HepG2 (cell line): ENCODE measurements around the gene BAIAP3. TPM values are rescaled to one million over a fixed set of nuclear protein-coding genes. Genes with fewer than 3 reads are reported as not detected.
A peak's percentile ranks its signal among the peaks of the same experiment; 100 is the strongest.

ENCODE experiments used
- GATA4 ChIP-seq: sonication (generic); IDR thresholded peaks from 2 replicates; pipeline ENCODE4 v1.6.1; 2016; ENCODE audit warnings: antibody characterized with exemption, low read depth, borderline replicate concordance
- HDAC2 ChIP-seq: sonication (generic); formaldehyde crosslinking; IDR thresholded peaks from 2 replicates; pipeline ENCODE4 v1.4.0; 2020; ENCODE audit warnings: missing genetic modification reagents
- HIVEP1 ChIP-seq: sonication (generic); formaldehyde crosslinking; IDR thresholded peaks from 2 replicates; pipeline ENCODE4 v1.4.0; 2020; ENCODE audit warnings: mild to moderate bottlenecking, missing genetic modification reagents
- KAT8 ChIP-seq: IDR thresholded peaks from 2 replicates; pipeline ENCODE4 v1.6.1; 2016; ENCODE audit warnings: missing genetic modification reagents, missing compliant biosample characterization
- KDM4B ChIP-seq: sonication (generic); formaldehyde crosslinking; IDR thresholded peaks from 2 replicates; pipeline ENCODE4 v1.4.0; 2020; ENCODE audit warnings: missing genetic modification reagents
- MIER3 ChIP-seq: IDR thresholded peaks from 2 replicates; pipeline ENCODE4 v1.6.1; 2016; ENCODE audit warnings: missing compliant biosample characterization, borderline replicate concordance
- MTF2 ChIP-seq: sonication (generic); formaldehyde crosslinking; IDR thresholded peaks from 2 replicates; pipeline ENCODE4 v1.5.0; 2020; ENCODE audit warnings: missing genetic modification reagents, borderline replicate concordance
- RORA ChIP-seq: sonication (generic); formaldehyde crosslinking; IDR thresholded peaks from 2 replicates; pipeline ENCODE4 v1.5.0; 2020; ENCODE audit warnings: mild to moderate bottlenecking, missing genetic modification reagents, moderate library complexity
- SOX13 ChIP-seq, 3 experiments: fragments of 450-650 bp in 1 of 3; sonication (generic) in 1 of 3; formaldehyde crosslinking in 1 of 3; IDR thresholded peaks in 2 of 3; conservative IDR thresholded peaks in 1 of 3; 2 replicates each; pipeline versions ENCODE4 v1.5.0 to v1.6.1; 2016 to 2020; ENCODE audit warnings: antibody characterized with exemption in 1 of 3, mild to moderate bottlenecking in 1 of 3, missing compliant biosample characterization in 1 of 3, missing genetic modification reagents in 1 of 3, moderate library complexity in 1 of 3
- SP2 ChIP-seq: sonication (generic); formaldehyde crosslinking; IDR thresholded peaks from 2 replicates; pipeline ENCODE4 v1.5.1; 2020; ENCODE audit warnings: mild to moderate bottlenecking, missing genetic modification reagents
- ZBTB1 ChIP-seq: sonication (generic); formaldehyde crosslinking; IDR thresholded peaks from 2 replicates; pipeline ENCODE4 v1.4.0; 2020; ENCODE audit warnings: missing genetic modification reagents, borderline replicate concordance
- ZNF30 ChIP-seq: sonication (generic); formaldehyde crosslinking; IDR thresholded peaks from 2 replicates; pipeline ENCODE4 v1.5.0; 2020; ENCODE audit warnings: mild to moderate bottlenecking, missing genetic modification reagents
- ZNF674 ChIP-seq: sonication (generic); formaldehyde crosslinking; IDR thresholded peaks from 2 replicates; pipeline ENCODE4 v1.5.0; 2020; ENCODE audit warnings: low read depth, mild to moderate bottlenecking, missing genetic modification reagents
- ZNF792 ChIP-seq: IDR thresholded peaks from 2 replicates; pipeline ENCODE4 v1.6.1; 2016
- ZNF839 ChIP-seq: sonication (generic); formaldehyde crosslinking; IDR thresholded peaks from 2 replicates; pipeline ENCODE4 v1.4.0; 2020; ENCODE audit warnings: missing genetic modification reagents, mild to moderate bottlenecking, borderline replicate concordance
- ZNF841 ChIP-seq: sonication (generic); formaldehyde crosslinking; IDR thresholded peaks from 2 replicates; pipeline ENCODE4 v1.8.1; 2023; ENCODE audit warnings: missing genetic modification reagents, borderline replicate concordance
- polyA plus RNA-seq, 8 experiments: library from polyadenylated mRNA; depleted of rRNA in 3 of 8; stranded (reverse) in 7 of 8; unstranded in 1 of 8; fragments of >200 nt; fragmentation: Illumina TruSeq in 4 of 8; extraction: Trizol in 4 of 8; gene quantifications; 2 replicates each; pipeline versions ENCODE4 v1.2.1 to v1.2.3, GENCODE V29; 2011 to 2016; ENCODE audit warnings: low read depth in 4 of 8, missing spikeins in 1 of 8, mixed read lengths in 1 of 8; ENCODE audit not compliant: insufficient read depth in 1 of 8
- total RNA-seq, 5 experiments: library from RNA; depleted of rRNA; stranded (reverse); fragments of >200 nt; fragmentation: Illumina TruSeq; extraction: Trizol; gene quantifications; 2 replicates each; pipeline ENCODE4 v1.2.3, GENCODE V29; 2016; ENCODE audit warnings: low read depth in 1 of 5
- TF ChIP-seq, protein P1 (sequence below): sonication (generic); formaldehyde crosslinking; IDR thresholded peaks from 2 replicates; pipeline ENCODE4 v1.9.0; 2022; ENCODE audit warnings: missing genetic modification reagents, mild to moderate bottlenecking, borderline replicate concordance
- TF ChIP-seq, protein P2 (sequence below): sonication (generic); formaldehyde crosslinking; IDR thresholded peaks from 2 replicates; pipeline ENCODE4 v1.4.0; 2020; ENCODE audit warnings: missing genetic modification reagents, borderline replicate concordance
- TF ChIP-seq, protein P3 (sequence below): sonication (generic); formaldehyde crosslinking; IDR thresholded peaks from 2 replicates; pipeline ENCODE4 v1.4.0; 2020; ENCODE audit warnings: missing genetic modification reagents
- TF ChIP-seq, protein P4 (sequence below): IDR thresholded peaks from 2 replicates; pipeline ENCODE4 v1.6.1; 2016; ENCODE audit warnings: low read depth
- TF ChIP-seq, protein P5 (sequence below): IDR thresholded peaks from 2 replicates; pipeline ENCODE4 v1.6.1; 2016; ENCODE audit warnings: mild to moderate bottlenecking, missing biosample characterization, missing genetic modification reagents
- TF ChIP-seq, protein P6 (sequence below): sonication (generic); formaldehyde crosslinking; IDR thresholded peaks from 2 replicates; pipeline ENCODE4 v1.8.1; 2023; ENCODE audit warnings: mild to moderate bottlenecking, moderate library complexity, missing genetic modification reagents

The BAIAP3 gene
- total and polyA plus RNA-seq, 2 of the 13 experiments (the other 11 are each of a cell fraction or from before 2014, with no cell fraction given): 3.2 to 5.7 TPM

DNA sequence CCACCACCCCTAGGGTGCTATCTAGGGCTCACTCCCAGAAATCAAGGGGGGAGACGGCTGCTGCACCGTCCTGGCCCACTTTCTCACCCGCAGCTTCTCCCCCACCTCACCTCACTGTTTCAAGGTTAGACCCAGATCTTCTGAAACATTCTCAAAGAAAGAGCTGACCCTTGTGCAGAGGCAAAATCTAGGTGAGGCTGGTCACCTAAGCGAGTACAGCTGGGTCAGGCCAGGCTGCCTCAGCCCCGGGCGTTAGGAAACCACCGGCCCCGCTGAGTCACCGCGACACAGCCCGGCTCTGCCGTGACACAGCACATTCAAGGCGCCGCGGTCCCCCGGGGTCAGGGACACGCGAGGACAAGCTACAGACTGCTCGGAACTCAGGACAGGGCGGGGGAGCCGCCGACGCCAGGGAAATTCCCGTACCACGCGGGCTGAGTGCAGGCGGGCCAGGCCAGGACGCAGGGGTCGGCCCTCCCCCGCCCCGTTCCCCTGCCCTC, 45.4 kb downstream of the BAIAP3 start (continued):
- TF ChIP-seq, protein P1, sequence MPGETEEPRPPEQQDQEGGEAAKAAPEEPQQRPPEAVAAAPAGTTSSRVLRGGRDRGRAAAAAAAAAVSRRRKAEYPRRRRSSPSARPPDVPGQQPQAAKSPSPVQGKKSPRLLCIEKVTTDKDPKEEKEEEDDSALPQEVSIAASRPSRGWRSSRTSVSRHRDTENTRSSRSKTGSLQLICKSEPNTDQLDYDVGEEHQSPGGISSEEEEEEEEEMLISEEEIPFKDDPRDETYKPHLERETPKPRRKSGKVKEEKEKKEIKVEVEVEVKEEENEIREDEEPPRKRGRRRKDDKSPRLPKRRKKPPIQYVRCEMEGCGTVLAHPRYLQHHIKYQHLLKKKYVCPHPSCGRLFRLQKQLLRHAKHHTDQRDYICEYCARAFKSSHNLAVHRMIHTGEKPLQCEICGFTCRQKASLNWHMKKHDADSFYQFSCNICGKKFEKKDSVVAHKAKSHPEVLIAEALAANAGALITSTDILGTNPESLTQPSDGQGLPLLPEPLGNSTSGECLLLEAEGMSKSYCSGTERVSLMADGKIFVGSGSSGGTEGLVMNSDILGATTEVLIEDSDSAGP (CRISPR knock-in tag): no peak
- peak; percentile 52; the same call in 1 of the 2 replicates for TF ChIP-seq HDAC2 (CRISPR knock-in tag)
- no peak for TF ChIP-seq SP2 (CRISPR knock-in tag)
- no peak for TF ChIP-seq MIER3 (CRISPR knock-in tag)
- TF ChIP-seq, protein P2, sequence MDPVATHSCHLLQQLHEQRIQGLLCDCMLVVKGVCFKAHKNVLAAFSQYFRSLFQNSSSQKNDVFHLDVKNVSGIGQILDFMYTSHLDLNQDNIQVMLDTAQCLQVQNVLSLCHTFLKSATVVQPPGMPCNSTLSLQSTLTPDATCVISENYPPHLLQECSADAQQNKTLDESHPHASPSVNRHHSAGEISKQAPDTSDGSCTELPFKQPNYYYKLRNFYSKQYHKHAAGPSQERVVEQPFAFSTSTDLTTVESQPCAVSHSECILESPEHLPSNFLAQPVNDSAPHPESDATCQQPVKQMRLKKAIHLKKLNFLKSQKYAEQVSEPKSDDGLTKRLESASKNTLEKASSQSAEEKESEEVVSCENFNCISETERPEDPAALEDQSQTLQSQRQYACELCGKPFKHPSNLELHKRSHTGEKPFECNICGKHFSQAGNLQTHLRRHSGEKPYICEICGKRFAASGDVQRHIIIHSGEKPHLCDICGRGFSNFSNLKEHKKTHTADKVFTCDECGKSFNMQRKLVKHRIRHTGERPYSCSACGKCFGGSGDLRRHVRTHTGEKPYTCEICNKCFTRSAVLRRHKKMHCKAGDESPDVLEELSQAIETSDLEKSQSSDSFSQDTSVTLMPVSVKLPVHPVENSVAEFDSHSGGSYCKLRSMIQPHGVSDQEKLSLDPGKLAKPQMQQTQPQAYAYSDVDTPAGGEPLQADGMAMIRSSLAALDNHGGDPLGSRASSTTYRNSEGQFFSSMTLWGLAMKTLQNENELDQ: no peak
- no peak for TF ChIP-seq GATA4
- TF ChIP-seq ZNF841: no peak
- TF ChIP-seq RORA (CRISPR knock-in tag): no peak
- TF ChIP-seq ZNF792 (CRISPR knock-in tag): peak; percentile 35; the same call in 1 of the 2 replicates
- TF ChIP-seq KAT8 (CRISPR knock-in tag): no peak
- peak; percentile 61; the same call in 1 of the 2 replicates for TF ChIP-seq MTF2 (CRISPR knock-in tag)
- TF ChIP-seq ZNF674 (CRISPR knock-in tag): no peak
- TF ChIP-seq ZNF839 (CRISPR knock-in tag): no peak
- TF ChIP-seq HIVEP1 (CRISPR knock-in tag): peak; percentile 29; the same call in 1 of the 2 replicates
- TF ChIP-seq SOX13 (IDR thresholded peaks at IDR 0.05): no peak
- TF ChIP-seq SOX13 (CRISPR knock-in tag; conservative IDR thresholded peaks at IDR 0.05 in 1 of 2, IDR thresholded peaks at IDR 0.05 in 1 of 2): no peak
- TF ChIP-seq, protein P3, sequence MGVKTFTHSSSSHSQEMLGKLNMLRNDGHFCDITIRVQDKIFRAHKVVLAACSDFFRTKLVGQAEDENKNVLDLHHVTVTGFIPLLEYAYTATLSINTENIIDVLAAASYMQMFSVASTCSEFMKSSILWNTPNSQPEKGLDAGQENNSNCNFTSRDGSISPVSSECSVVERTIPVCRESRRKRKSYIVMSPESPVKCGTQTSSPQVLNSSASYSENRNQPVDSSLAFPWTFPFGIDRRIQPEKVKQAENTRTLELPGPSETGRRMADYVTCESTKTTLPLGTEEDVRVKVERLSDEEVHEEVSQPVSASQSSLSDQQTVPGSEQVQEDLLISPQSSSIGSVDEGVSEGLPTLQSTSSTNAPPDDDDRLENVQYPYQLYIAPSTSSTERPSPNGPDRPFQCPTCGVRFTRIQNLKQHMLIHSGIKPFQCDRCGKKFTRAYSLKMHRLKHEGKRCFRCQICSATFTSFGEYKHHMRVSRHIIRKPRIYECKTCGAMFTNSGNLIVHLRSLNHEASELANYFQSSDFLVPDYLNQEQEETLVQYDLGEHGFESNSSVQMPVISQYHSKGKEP (CRISPR knock-in tag): no peak
- TF ChIP-seq KDM4B (CRISPR knock-in tag): no peak
- TF ChIP-seq ZBTB1 (CRISPR knock-in tag): no peak
- TF ChIP-seq, protein P4, sequence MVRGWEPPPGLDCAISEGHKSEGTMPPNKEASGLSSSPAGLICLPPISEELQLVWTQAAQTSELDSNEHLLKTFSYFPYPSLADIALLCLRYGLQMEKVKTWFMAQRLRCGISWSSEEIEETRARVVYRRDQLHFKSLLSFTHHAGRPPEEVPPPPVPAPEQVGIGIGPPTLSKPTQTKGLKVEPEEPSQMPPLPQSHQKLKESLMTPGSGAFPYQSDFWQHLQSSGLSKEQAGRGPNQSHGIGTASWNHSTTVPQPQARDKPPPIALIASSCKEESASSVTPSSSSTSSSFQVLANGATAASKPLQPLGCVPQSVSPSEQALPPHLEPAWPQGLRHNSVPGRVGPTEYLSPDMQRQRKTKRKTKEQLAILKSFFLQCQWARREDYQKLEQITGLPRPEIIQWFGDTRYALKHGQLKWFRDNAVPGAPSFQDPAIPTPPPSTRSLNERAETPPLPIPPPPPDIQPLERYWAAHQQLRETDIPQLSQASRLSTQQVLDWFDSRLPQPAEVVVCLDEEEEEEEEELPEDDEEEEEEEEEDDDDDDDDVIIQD (CRISPR knock-in tag): no peak
- TF ChIP-seq ZNF30 (CRISPR knock-in tag): no peak
- TF ChIP-seq, protein P5, sequence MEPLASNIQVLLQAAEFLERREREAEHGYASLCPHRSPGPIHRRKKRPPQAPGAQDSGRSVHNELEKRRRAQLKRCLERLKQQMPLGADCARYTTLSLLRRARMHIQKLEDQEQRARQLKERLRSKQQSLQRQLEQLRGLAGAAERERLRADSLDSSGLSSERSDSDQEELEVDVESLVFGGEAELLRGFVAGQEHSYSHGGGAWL (CRISPR knock-in tag): no peak
- TF ChIP-seq, protein P6, sequence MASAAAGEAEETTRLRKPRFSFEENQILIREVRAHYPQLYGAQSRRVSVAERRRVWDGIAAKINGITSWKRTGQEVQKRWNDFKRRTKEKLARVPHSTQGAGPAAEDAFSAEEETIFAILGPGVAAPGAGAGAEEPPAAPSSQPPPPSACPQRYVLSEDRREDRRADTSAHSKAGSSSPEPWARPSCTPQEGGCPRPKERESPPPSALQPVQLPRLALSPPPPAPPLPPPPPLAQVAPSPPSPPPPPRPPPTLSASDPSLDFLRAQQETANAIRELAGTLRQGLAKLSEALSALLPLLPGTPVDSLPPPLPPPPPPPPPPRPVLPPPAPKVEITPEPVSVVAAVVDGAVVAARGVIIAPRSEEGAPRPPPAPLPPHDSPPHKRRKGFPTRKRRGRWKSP (CRISPR knock-in tag): no peak
